Measurements from ENCODE around the gene SEC31A. TPM values are rescaled to one million over a fixed set of nuclear protein-coding genes. Genes with fewer than 3 reads are reported as not detected.
"Not testable (repeated sequence)": the region's sequence is repeated elsewhere in the genome, so short reads cannot be mapped to it uniquely, and the experiment has no call there.

The SEC31A gene
- total RNA-seq, 1 experiment from 2014 or later = 93.7 TPM

GRCh38 chr4:82848706-82849105 is 42.2 kb downstream of the SEC31A start:
- DNase-seq (ENCODE audit: low read depth) = no peak

- peak; percentile 30 for DNase-seq (ENCODE audit: low read depth)
Measured at GRCh38 chr4:82842593-82842992, 48.4 kb downstream of the SEC31A start.

- DNase-seq (ENCODE audit: low read depth) = no peak
Measured at GRCh38 chr4:82839624-82840023, 51.3 kb downstream of the SEC31A start.

GRCh38 chr4:82833696-82834313 is 57.1 kb downstream of the SEC31A start:
- peak; percentile 85 for DNase-seq (ENCODE audit: low read depth)

GRCh38 chr4:82833060-82833459 is 57.9 kb downstream of the SEC31A start:
- DNase-seq (ENCODE audit: low read depth) = not testable (repeated sequence)

- no peak for DNase-seq (ENCODE audit: low read depth)
Measured at GRCh38 chr4:82825425-82825824, 65.5 kb downstream of the SEC31A start.

- no peak for DNase-seq (ENCODE audit: low read depth)
Measured at GRCh38 chr4:82823062-82823461, 67.9 kb downstream of the SEC31A start.

GRCh38 chr4:82820689-82821088 is 70.3 kb downstream of the SEC31A start:
- no peak for DNase-seq (ENCODE audit: low read depth)

GRCh38 chr4:82818664-82819662 is 72.0 kb downstream of the SEC31A start:
- DNase-seq (ENCODE audit: low read depth) = no peak

GRCh38 chr4:82816874-82817273 is 74.1 kb downstream of the SEC31A start:
- not testable (repeated sequence) for DNase-seq (ENCODE audit: low read depth)

GRCh38 chr4:82814034-82814433 is 76.9 kb downstream of the SEC31A start:
- DNase-seq (ENCODE audit: low read depth) = no peak

GRCh38 chr4:82811838-82812341 is 79.1 kb downstream of the SEC31A start:
- DNase-seq (ENCODE audit: low read depth) = no peak

- no peak for DNase-seq (ENCODE audit: low read depth)
Measured at GRCh38 chr4:82811392-82811791, 79.6 kb downstream of the SEC31A start.

- DNase-seq (ENCODE audit: low read depth) = no peak
Measured at GRCh38 chr4:82810176-82810575, 80.8 kb downstream of the SEC31A start.

- no peak for DNase-seq (ENCODE audit: low read depth)
Measured at GRCh38 chr4:82809619-82810018, 81.3 kb downstream of the SEC31A start.

GRCh38 chr4:82803746-82804145 is 87.2 kb downstream of the SEC31A start:
- no peak for DNase-seq (ENCODE audit: low read depth)

- no peak for DNase-seq (ENCODE audit: low read depth)
Measured at GRCh38 chr4:82802911-82803310, 88.0 kb downstream of the SEC31A start.

GRCh38 chr4:82801910-82802521 is 88.9 kb downstream of the SEC31A start:
- peak; percentile 32 for DNase-seq (ENCODE audit: low read depth)

- DNase-seq (ENCODE audit: low read depth) = no peak
Measured at GRCh38 chr4:82799006-82799881, 91.7 kb downstream of the SEC31A start.

- peak; percentile 82 for DNase-seq (ENCODE audit: low read depth)
Measured at GRCh38 chr4:82798168-82799005, 92.6 kb downstream of the SEC31A start, which contains the start of gene SCD5. SCD5 (minus strand) TSS chr4:82798796; CDS start chr4:82798537, 259 bp downstream.
